ENCODE measurements around the gene MGAT5.
A peak's percentile ranks its signal among the peaks of the same experiment; 100 is the strongest.

MGAT5 gene

GRCh38 chr2:134275058-134275862, 21.4 kb downstream of the MGAT5 start:
- Mint-ChIP-seq H3K4me1 (peaks cover 47% of the 10 kb centered on the region), H3K36me3 (peaks cover 50% of the 10 kb centered on the region), H3K9me3 (peaks cover 3% of the 10 kb centered on the region), H3K27ac (no peak overlapping the region), H3K4me3 (no peak overlapping the region)
- peak; percentile 77 for ATAC-seq
- DNase-seq (ENCODE audit: low spot score in 2 of 2), result no peak

GRCh38 chr2:134276381-134277172, 22.7 kb downstream of the MGAT5 start:
- no peak for DNase-seq (ENCODE audit: low spot score in 2 of 2)

GRCh38 chr2:134277223-134277622, 23.4 kb downstream of the MGAT5 start:
- no peak overlapping the region for H3K4me3 Mint-ChIP-seq

More at GRCh38 chr2:134276381-134277172, 22.7 kb downstream of the MGAT5 start:
- Mint-ChIP-seq H3K27ac (no peak overlapping the region), H3K4me1 (peaks cover 48% of the 10 kb centered on the region), H3K36me3 (peaks cover 37% of the 10 kb centered on the region), H3K4me3 (no peak overlapping the region), H3K9me3 (peaks cover 3% of the 10 kb centered on the region)
- no peak for ATAC-seq

GRCh38 chr2:134278553-134278952, 24.7 kb downstream of the MGAT5 start:
- H3K27ac Mint-ChIP-seq, result no peak overlapping the region
- DNase-seq (ENCODE audit: low spot score in 2 of 2), result no peak
- peaks cover 3% of the 10 kb centered on the region for H3K9me3 Mint-ChIP-seq
- H3K36me3 Mint-ChIP-seq, result peaks cover 18% of the 10 kb centered on the region
- no peak overlapping the region for H3K4me3 Mint-ChIP-seq
- peaks cover 50% of the 10 kb centered on the region for H3K4me1 Mint-ChIP-seq
- no peak for ATAC-seq

More at GRCh38 chr2:134277223-134277622, 23.4 kb downstream of the MGAT5 start:
- Mint-ChIP-seq H3K36me3 (peaks cover 31% of the 10 kb centered on the region), H3K27ac (no peak overlapping the region), H3K9me3 (peaks cover 3% of the 10 kb centered on the region), H3K4me1 (peaks cover 48% of the 10 kb centered on the region)
- DNase-seq (ENCODE audit: low spot score in 2 of 2) (no peak), ATAC-seq (no peak)

- H3K4me1 Mint-ChIP-seq, result peaks cover 52% of the 10 kb centered on the region
- no peak overlapping the region for H3K4me3 Mint-ChIP-seq
- peaks cover 15% of the 10 kb centered on the region for H3K36me3 Mint-ChIP-seq
- ATAC-seq, result no peak
- peaks cover 3% of the 10 kb centered on the region for H3K9me3 Mint-ChIP-seq
- no peak for DNase-seq (ENCODE audit: low spot score in 2 of 2)
- H3K27ac Mint-ChIP-seq, result no peak overlapping the region
Measured at GRCh38 chr2:134279417-134279816, 25.5 kb downstream of the MGAT5 start.

GRCh38 chr2:134280231-134280630, 26.4 kb downstream of the MGAT5 start:
- Mint-ChIP-seq H3K9me3 (peaks cover 3% of the 10 kb centered on the region), H3K4me3 (no peak overlapping the region), H3K27ac (no peak overlapping the region), H3K4me1 (peaks cover 46% of the 10 kb centered on the region), H3K36me3 (peaks cover 10% of the 10 kb centered on the region)
- DNase-seq (ENCODE audit: low spot score in 2 of 2), result no peak
- no peak for ATAC-seq

GRCh38 chr2:134280726-134281125, 26.9 kb downstream of the MGAT5 start:
- Mint-ChIP-seq H3K36me3 (peaks cover 10% of the 10 kb centered on the region), H3K4me3 (no peak overlapping the region), H3K9me3 (peaks cover 3% of the 10 kb centered on the region), H3K27ac (no peak overlapping the region), H3K4me1 (peaks cover 44% of the 10 kb centered on the region)
- DNase-seq (ENCODE audit: low spot score in 2 of 2), result no peak
- no peak for ATAC-seq

- Mint-ChIP-seq H3K4me1 (peaks cover 40% of the 10 kb centered on the region), H3K4me3 (peak overlapping the region; percentile 51), H3K9me3 (peaks cover 3% of the 10 kb centered on the region), H3K36me3 (peaks cover 5% of the 10 kb centered on the region), H3K27ac (peak overlapping the region; percentile 63)
- peak; percentile 53 for ATAC-seq
- DNase-seq (ENCODE audit: low spot score in 2 of 2), result no peak
Measured at GRCh38 chr2:134281815-134282419, 28.0 kb downstream of the MGAT5 start.

GRCh38 chr2:134282629-134283400, 28.9 kb downstream of the MGAT5 start:
- peak overlapping the region; percentile 63 for H3K27ac Mint-ChIP-seq
- H3K4me3 Mint-ChIP-seq, result peak overlapping the region; percentile 51
- peaks cover 34% of the 10 kb centered on the region for H3K4me1 Mint-ChIP-seq
- DNase-seq (ENCODE audit: low spot score in 2 of 2) (peak; percentile 33 to 70), ATAC-seq (peak; percentile 97)
- H3K36me3 Mint-ChIP-seq, result no peaks in the 10 kb centered on the region
- no peaks in the 10 kb centered on the region for H3K9me3 Mint-ChIP-seq

- DNase-seq (ENCODE audit: low spot score in 2 of 2) (no peak), ATAC-seq (no peak)
- Mint-ChIP-seq H3K9me3 (no peaks in the 10 kb centered on the region), H3K27ac (peak overlapping the region; percentile 63), H3K4me3 (no peak overlapping the region), H3K4me1 (peaks cover 34% of the 10 kb centered on the region), H3K36me3 (no peaks in the 10 kb centered on the region)
Measured at GRCh38 chr2:134283661-134284060, 29.8 kb downstream of the MGAT5 start.

- Mint-ChIP-seq H3K9me3 (no peaks in the 10 kb centered on the region), H3K36me3 (no peaks in the 10 kb centered on the region), H3K27ac (no peak overlapping the region), H3K4me3 (no peak overlapping the region), H3K4me1 (peaks cover 34% of the 10 kb centered on the region)
- ATAC-seq, result no peak
- no peak for DNase-seq (ENCODE audit: low spot score in 2 of 2)
Measured at GRCh38 chr2:134284119-134284670, 30.3 kb downstream of the MGAT5 start.

GRCh38 chr2:134287323-134287722, 33.5 kb downstream of the MGAT5 start:
- Mint-ChIP-seq H3K9me3 (no peaks in the 10 kb centered on the region), H3K27ac (no peak overlapping the region), H3K4me1 (peaks cover 26% of the 10 kb centered on the region), H3K4me3 (no peak overlapping the region), H3K36me3 (no peaks in the 10 kb centered on the region)
- peak; percentile 25 for ATAC-seq
- DNase-seq (ENCODE audit: low spot score in 2 of 2), result no peak

- ATAC-seq (peak; percentile 44), DNase-seq (ENCODE audit: low spot score in 2 of 2) (no peak)
- peaks cover 15% of the 10 kb centered on the region for H3K4me1 Mint-ChIP-seq
- H3K9me3 Mint-ChIP-seq, result no peaks in the 10 kb centered on the region
- no peak overlapping the region for H3K27ac Mint-ChIP-seq
- H3K36me3 Mint-ChIP-seq, result no peaks in the 10 kb centered on the region
- no peak overlapping the region for H3K4me3 Mint-ChIP-seq
Measured at GRCh38 chr2:134288814-134289213, 34.9 kb downstream of the MGAT5 start.

- DNase-seq (ENCODE audit: low spot score in 2 of 2), result no peak
- H3K36me3 Mint-ChIP-seq, result no peaks in the 10 kb centered on the region
- H3K9me3 Mint-ChIP-seq, result no peaks in the 10 kb centered on the region
- no peak overlapping the region for H3K27ac Mint-ChIP-seq
- H3K4me1 Mint-ChIP-seq, result peaks cover 14% of the 10 kb centered on the region
- ATAC-seq, result peak; percentile 54
- H3K4me3 Mint-ChIP-seq, result no peak overlapping the region
Measured at GRCh38 chr2:134289225-134289624, 35.4 kb downstream of the MGAT5 start.

Measured in stimulated activated effector memory CD8-positive, alpha-beta T cell treated with anti-CD3 and anti-CD28 coated beads, Interleukin-12 subunit alpha, Interleukin-12 subunit beta, amount 100 ng/mL, for 72 hours (primary cell).